ENCODE measurements around the gene HES5. TPM values are rescaled to one million over a fixed set of nuclear protein-coding genes. Genes with fewer than 3 reads are reported as not detected.
"Not testable (repeated sequence)": the region's sequence is repeated elsewhere in the genome, so short reads cannot be mapped to it uniquely, and the experiment has no call there.

The HES5 gene
- total and polyA plus RNA-seq, 10 donors, result 0.36 to 0.54 (median 0.38) TPM; not detected in 5

DNA sequence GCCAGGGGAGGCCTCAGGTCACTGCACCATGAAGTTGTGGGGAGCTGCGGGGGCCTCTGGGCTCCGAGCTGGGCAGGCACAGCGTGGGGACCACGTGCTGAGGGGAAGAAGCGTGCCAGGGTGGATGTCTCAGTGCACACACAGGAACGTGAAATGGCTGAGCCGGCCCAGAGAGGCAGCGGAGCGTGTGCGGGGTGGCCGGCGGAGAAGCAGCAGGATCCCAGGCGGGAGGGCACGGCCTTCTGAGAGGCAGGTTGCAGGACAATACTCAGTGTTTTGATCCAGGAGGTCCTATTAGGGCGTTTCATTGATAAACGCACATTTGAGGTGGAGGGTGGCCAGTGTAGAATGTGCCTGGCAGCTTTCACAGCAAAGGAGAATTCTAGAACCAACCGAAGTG, 39.0 kb upstream of the HES5 start:
- H3K4me1 ChIP-seq, result peaks cover 0 to 9% (median 3%) of the 10 kb centered on the region in 6 donors
- TF ChIP-seq POLR2A (IDR thresholded peaks at IDR 0.05), result no peak
- TF ChIP-seq POLR2AphosphoS5 (IDR thresholded peaks at IDR 0.05), result peak in 1 of 3 donors; percentile 49
- 86 to 94% (median 90%) methylated on average over 12 to 17 of the region's 17 CpGs for WGBS, 5 donors
- no peak for DNase-seq
- intact Hi-C loops (cut with DNase I; ENCODE audit: low total_unique reads), result no loop called here
- no peak overlapping the region for H3K27ac ChIP-seq
- H3K4me3 ChIP-seq, result no peak overlapping the region
- H3K27me3 ChIP-seq (replicated peaks in 1 of 7), result no peaks in the 10 kb centered on the region
- H3K36me3 ChIP-seq, result peaks cover 0 to 3% (median under 1%) of the 10 kb centered on the region in 6 donors
- H3K9me3 ChIP-seq, result peaks cover 0 to 13% (median 10%) of the 10 kb centered on the region in 8 donors

DNA sequence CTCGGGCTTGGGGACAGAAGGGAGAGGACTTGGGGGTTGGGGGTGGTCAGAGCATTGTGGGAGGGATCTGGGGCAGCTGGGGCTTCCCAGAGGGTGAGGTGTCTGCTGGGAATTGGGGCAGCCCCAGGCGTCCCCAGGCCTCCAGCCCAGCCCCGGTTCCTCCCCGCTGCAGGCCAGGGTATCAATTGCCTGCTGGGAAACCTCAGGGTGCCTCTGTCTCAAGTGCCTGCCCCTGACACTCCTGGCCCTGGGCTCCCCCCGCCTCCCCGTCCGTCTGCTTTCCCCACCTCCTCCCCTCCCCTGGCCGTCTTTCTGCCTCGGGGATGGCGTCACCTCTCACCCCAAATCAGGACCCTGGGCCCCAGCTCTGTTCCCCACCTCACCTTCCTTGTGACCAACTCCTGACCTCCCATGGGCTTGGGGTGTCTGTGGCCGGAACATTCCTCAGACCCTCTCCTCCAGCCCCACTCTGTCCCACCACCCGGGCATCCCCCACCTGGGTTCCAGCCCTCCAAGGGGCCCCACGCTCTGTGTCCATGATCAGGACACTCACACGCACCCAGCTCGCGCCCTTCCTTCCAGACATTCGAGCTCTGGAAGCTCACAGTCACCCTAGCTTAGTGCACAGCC, 38.2 kb upstream of the HES5 start:
- intact Hi-C loops (cut with DNase I; ENCODE audit: low total_unique reads); H3K27me3 ChIP-seq (replicated peaks in 1 of 7); H3K9me3 ChIP-seq; DNase-seq; H3K27ac ChIP-seq; H3K4me3 ChIP-seq; H3K4me1 ChIP-seq: not testable (repeated sequence)
- peaks cover 0 to 11% (median 7%) of the 10 kb centered on the region in 6 donors for H3K36me3 ChIP-seq
- WGBS, 5 donors, result 46 to 78% (median 63%) methylated on average over 6 to 12 of the region's 17 CpGs

DNA sequence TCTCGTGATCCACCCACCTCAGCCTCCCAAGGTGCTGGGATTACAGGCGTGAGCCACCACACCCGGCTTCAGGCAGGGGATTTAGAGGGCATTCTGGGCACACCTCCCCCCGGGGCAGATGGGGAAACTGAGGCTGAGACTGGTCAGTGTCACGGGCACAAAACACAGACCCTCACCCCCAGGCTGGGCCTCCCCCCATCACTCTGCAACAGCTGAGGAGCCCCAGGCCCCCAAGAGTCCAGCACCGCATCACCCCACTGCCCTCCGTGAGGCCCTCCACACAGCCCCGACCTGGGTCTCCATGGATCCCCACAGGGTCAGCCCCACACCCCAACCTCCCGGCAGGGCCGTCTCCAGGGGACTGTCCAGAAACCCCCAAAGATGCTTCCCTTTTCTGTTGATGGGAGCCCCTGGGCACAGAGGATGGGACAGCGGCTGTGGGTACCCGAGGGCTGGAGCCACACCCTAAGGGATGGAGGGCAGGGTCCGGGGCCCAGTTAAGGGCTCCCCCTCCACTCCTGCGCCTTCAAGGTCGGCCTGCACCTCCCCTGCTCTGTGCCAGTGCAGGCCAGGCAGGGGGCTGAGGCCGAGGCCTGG, 37.1 kb upstream of the HES5 start:
- no peaks in the 10 kb centered on the region for H3K9me3 ChIP-seq
- no peak overlapping the region for H3K4me3 ChIP-seq
- H3K27ac ChIP-seq, result no peak overlapping the region
- no peak for DNase-seq
- no peaks in the 10 kb centered on the region for H3K27me3 ChIP-seq (replicated peaks in 1 of 7)
- TF ChIP-seq POLR2AphosphoS5 (IDR thresholded peaks at IDR 0.05) (peak; percentile 47 to 80 (median 49)), POLR2A (IDR thresholded peaks at IDR 0.05) (no peak)
- 78 to 93% (median 91%) methylated on average over 11 to 16 of the region's 16 CpGs for WGBS, 5 donors
- intact Hi-C loops (cut with DNase I; ENCODE audit: low total_unique reads), result no loop called here
- peaks cover 0 to 10% (median 3%) of the 10 kb centered on the region in 6 donors for H3K4me1 ChIP-seq
- H3K36me3 ChIP-seq, result peaks cover 0 to 22% (median 18%) of the 10 kb centered on the region in 6 donors

DNA sequence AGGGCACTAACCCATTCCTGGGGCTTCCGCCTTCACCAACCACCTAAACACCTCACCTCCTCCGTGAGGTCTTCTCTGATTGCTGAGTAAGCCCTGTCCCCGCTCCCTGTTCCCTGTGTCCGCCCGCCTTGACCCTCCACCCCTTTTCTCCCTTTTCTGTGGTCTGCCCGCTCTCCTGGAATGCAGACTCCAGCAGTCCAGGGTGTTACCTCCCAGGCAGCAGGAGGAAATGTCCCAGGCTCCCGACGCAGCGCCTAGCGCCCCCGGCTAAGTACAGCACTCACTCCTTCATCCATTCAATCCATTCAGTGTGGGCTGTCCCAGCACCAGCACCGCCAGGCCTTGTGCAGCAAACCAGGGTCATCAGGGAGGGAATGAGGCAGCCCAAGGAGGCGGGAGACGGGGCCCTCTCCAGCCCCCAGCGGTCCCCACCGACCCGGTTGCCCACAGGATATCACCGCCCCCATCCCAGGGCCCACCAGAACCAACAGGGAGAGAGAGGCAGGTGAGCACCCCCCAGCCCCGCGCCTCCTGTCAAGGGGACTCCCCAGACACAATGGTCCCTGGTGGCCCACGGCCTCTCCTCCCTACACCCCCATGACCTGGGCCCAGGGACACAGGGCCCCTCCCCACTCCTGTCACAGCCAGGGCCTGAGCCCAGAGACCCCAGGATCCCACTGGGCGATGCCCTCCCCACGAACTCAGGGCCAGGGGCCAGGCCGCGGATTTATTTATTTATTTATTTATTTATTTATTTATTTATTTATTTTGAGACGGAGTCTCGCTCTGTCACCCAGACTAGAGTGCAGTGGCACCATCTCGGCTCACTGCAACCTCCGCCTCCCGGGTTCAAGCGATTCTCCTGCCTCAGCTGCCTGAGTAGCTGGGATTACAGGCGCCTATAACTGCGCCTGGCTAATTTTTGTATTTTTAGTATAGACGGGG, 36.3 kb upstream of the HES5 start:
- TF ChIP-seq POLR2AphosphoS5 (IDR thresholded peaks at IDR 0.05), result peak; percentile 27 to 72 (median 48)
- TF ChIP-seq, protein P1, sequence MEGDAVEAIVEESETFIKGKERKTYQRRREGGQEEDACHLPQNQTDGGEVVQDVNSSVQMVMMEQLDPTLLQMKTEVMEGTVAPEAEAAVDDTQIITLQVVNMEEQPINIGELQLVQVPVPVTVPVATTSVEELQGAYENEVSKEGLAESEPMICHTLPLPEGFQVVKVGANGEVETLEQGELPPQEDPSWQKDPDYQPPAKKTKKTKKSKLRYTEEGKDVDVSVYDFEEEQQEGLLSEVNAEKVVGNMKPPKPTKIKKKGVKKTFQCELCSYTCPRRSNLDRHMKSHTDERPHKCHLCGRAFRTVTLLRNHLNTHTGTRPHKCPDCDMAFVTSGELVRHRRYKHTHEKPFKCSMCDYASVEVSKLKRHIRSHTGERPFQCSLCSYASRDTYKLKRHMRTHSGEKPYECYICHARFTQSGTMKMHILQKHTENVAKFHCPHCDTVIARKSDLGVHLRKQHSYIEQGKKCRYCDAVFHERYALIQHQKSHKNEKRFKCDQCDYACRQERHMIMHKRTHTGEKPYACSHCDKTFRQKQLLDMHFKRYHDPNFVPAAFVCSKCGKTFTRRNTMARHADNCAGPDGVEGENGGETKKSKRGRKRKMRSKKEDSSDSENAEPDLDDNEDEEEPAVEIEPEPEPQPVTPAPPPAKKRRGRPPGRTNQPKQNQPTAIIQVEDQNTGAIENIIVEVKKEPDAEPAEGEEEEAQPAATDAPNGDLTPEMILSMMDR (IDR thresholded peaks at IDR 0.05 in 8 of 11, conservative IDR thresholded peaks at IDR 0.05 in 3 of 11), result no peak
- H3K27ac ChIP-seq, result no peak overlapping the region
- no peaks in the 10 kb centered on the region for H3K9me3 ChIP-seq
- DNase-seq, result no peak
- intact Hi-C loops (cut with DNase I; ENCODE audit: low total_unique reads), result no loop called here
- no peak overlapping the region for H3K4me3 ChIP-seq
- peaks cover 0 to 16% (median 3%) of the 10 kb centered on the region in 6 donors for H3K4me1 ChIP-seq
- H3K36me3 ChIP-seq, result peaks cover 0 to 30% (median 26%) of the 10 kb centered on the region in 6 donors
- no peaks in the 10 kb centered on the region for H3K27me3 ChIP-seq (replicated peaks in 1 of 7)
- WGBS, 5 donors, result 74 to 84% (median 81%) methylated on average over 32 to 34 of the region's 34 CpGs

DNA sequence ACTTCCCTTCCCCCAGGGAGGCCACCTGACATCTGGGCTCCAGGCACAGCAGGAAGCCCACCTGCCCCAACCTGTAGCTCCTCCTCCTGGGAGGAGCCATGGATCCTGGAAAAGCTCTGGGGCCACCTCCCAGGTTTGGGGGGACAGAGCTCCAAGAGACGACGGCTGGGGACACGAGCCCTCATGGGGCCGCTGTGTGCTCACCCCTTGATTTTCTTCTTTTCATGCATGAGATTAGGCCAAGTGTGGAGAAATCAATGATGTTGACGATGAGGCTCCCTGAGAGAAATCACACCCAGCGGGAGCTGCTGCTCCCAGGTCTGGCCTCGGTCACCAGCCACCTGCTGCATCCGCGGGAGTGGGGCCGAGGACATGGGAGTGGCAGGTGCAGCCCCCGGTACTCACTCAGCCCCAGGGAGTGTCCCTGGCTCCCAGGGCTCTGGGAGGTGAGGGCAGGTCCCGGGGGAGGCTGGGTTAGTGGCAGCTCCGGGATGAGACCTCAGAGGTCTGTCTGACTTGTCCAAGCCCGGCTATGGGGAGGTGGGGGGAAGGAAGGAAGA, 34.8 kb upstream of the HES5 start:
- 54 to 67% (median 60%) methylated on average over 8 to 14 of the region's 14 CpGs for WGBS, 5 donors
- no peak for DNase-seq
- Histone ChIP-seq H3K27ac (peak overlapping the region in 1 of 8 donors; percentile 14), H3K4me1 (peaks cover 0 to 29% (median 8%) of the 10 kb centered on the region in 6 donors), H3K36me3 (peaks cover 0 to 45% (median 41%) of the 10 kb centered on the region in 6 donors), H3K9me3 (no peaks in the 10 kb centered on the region), H3K27me3 (replicated peaks in 1 of 7) (no peaks in the 10 kb centered on the region), H3K4me3 (no peak overlapping the region)
- no peak for TF ChIP-seq POLR2A (IDR thresholded peaks at IDR 0.05)
- TF ChIP-seq POLR2AphosphoS5 (IDR thresholded peaks at IDR 0.05), result peak; percentile 4 to 58 (median 38)
- TF ChIP-seq, protein P1 (IDR thresholded peaks at IDR 0.05 in 8 of 11, conservative IDR thresholded peaks at IDR 0.05 in 3 of 11), result no peak
- intact Hi-C loops (cut with DNase I; ENCODE audit: low total_unique reads), result no loop called here

Measured in spleen (tissue), 11 donors.